ENCODE results near the gene CCDC78. TPM values are rescaled to one million over a fixed set of nuclear protein-coding genes. Genes with fewer than 3 reads are reported as not detected.

The CCDC78 gene
- total RNA-seq, 1 experiment from 2014 or later: 20.2 TPM

DNA sequence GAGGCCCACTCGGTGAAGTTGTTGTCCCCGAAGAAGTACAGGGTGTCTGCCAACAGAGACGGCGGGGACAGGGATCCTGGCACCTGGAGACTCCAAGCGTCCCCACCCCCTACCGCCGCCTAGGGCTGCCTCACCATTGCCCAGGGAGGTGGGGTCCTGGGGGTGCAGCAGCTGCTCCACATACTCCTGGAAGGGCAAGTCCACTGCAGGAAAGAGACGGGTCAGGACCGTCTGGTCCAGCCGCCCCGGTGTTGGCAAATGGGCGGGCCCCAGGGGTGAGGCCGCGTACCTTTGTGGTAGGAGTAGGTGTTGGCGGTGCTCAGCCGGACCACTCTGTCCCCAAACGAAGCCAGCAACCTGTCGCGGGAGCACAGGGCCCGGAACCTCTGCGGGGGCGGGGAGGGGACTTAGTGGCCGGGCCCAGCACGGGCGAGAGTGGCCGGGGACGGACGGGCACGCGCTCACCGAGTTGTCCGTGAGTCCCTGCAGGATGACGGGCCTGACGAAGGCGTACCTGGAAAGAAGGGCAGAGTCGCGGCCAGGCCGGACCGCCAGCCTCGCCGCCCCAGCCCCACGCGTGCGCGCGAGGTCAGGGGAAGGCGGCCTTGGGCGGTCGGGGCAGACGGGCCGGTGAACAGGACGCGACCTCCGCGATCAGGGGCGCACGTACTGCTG, 42.7 kb downstream of the CCDC78 start (continued):
- TF ChIP-seq CREM (CRISPR knock-in tag; IDR thresholded peaks at IDR 0.05) (0 out of 2 replicates have a peak, but pooled peaks have one; percentile 44), TEAD4 (CRISPR knock-in tag; IDR thresholded peaks at IDR 0.05) (no peak; the same call in 1 of the 2 replicates)

DNA sequence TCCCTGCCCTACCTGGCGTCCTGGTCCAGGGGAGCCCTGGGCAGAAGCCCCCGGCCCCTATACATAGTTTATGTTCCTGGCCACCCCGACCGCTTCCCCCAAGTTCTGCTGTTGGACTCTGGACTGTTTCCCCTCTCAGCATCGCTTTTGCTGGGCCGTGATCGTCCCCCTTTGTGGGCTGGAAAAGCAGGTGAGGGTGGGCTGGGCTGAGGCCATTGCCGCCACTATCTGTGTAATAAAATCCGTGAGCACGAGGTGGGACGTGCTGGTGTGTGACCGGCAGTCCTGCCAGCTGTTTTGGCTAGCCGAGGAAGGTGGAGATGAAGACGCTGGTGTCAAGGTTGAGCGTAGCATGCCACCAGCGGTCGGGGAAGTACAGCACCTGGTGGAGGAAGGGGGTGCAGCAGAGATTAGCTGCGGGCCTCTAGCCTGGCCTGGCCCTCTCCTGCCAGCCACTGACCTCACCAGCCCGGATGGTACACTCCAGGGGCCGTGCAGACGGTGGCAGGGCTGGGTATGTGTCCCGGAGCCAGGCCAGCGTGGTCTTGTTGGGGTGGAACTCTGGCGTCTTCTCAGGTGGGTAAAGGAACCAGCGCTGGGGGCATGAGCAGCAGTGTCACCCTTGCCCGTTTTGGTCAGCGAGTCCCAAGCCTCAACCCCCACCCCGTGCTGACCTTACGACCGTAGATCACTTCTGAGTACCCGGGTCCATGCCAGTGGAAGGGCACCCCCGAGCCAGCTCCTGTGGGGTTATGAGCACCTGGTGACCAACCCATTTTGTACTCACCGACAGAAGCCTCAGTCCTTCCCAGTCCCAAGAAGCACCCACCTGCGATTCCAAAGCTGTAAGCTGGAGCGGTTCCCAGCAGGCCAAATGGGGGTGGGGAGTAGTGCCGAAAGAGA, 43.5 kb downstream of the CCDC78 start:
- H3K4me3 Mint-ChIP-seq: peak overlapping the region; percentile 76
- ChIA-PET CTCF (interaction anchor here (1.1 to 1.4 kb wide), 3 partner anchors 15 to 58 kb away, joined by 3 read pairs; partner anchors contain the start of genes CIAO3 and RHOT2), POLR2A (interaction anchor here (1.1 kb wide), 1 partner anchor 11 kb away, joined by 4 read pairs; no protein-coding TSS in a partner anchor)
- H3K27me3 Mint-ChIP-seq (ENCODE audit: low read depth): no peaks in the 10 kb centered on the region
- peaks cover 19% of the 10 kb centered on the region for H3K4me1 Mint-ChIP-seq
- no peaks in the 10 kb centered on the region for H3K9me3 Mint-ChIP-seq
- ATAC-seq: no peak
- no peak for DNase-seq (ENCODE audit: low spot score)
- 0 out of 2 replicates have a peak overlapping the region, but pooled peaks have one; percentile 49 for H3K27ac Mint-ChIP-seq
- H3K36me3 Mint-ChIP-seq: peaks cover 25% of the 10 kb centered on the region
- TF ChIP-seq, protein P1, sequence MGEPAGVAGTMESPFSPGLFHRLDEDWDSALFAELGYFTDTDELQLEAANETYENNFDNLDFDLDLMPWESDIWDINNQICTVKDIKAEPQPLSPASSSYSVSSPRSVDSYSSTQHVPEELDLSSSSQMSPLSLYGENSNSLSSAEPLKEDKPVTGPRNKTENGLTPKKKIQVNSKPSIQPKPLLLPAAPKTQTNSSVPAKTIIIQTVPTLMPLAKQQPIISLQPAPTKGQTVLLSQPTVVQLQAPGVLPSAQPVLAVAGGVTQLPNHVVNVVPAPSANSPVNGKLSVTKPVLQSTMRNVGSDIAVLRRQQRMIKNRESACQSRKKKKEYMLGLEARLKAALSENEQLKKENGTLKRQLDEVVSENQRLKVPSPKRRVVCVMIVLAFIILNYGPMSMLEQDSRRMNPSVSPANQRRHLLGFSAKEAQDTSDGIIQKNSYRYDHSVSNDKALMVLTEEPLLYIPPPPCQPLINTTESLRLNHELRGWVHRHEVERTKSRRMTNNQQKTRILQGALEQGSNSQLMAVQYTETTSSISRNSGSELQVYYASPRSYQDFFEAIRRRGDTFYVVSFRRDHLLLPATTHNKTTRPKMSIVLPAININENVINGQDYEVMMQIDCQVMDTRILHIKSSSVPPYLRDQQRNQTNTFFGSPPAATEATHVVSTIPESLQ (CRISPR knock-in tag; IDR thresholded peaks at IDR 0.05): no peak
- TF ChIP-seq ZNF219 (CRISPR knock-in tag; IDR thresholded peaks at IDR 0.05; ENCODE audit: borderline replicate concordance) (no peak), ZNF232 (CRISPR knock-in tag; IDR thresholded peaks at IDR 0.05) (no peak), NFE2L1 (CRISPR knock-in tag; IDR thresholded peaks at IDR 0.05) (no peak), MXD4 (CRISPR knock-in tag; IDR thresholded peaks at IDR 0.05; ENCODE audit: borderline replicate concordance) (no peak), SP1 (CRISPR knock-in tag; conservative IDR thresholded peaks at IDR 0.05) (no peak), TP53 (CRISPR knock-in tag; IDR thresholded peaks at IDR 0.05) (no peak), CREM (CRISPR knock-in tag; IDR thresholded peaks at IDR 0.05) (no peak), NFYB (CRISPR knock-in tag; conservative IDR thresholded peaks at IDR 0.05; ENCODE audit: low read depth) (no peak), ZBTB21 (CRISPR knock-in tag; IDR thresholded peaks at IDR 0.05; ENCODE audit: borderline replicate concordance) (no peak), SMAD4 (CRISPR knock-in tag; IDR thresholded peaks at IDR 0.05) (no peak), FOXJ3 (CRISPR knock-in tag; IDR thresholded peaks at IDR 0.05; ENCODE audit: borderline replicate concordance) (no peak), KAT7 (CRISPR knock-in tag; IDR thresholded peaks at IDR 0.05; ENCODE audit: borderline replicate concordance) (peak; percentile 74), SMAD3 (CRISPR knock-in tag; IDR thresholded peaks at IDR 0.05; ENCODE audit: borderline replicate concordance) (no peak; the same call in 1 of the 2 replicates), RELA (CRISPR knock-in tag; IDR thresholded peaks at IDR 0.05; ENCODE audit: borderline replicate concordance) (no peak), ETV6 (CRISPR knock-in tag; IDR thresholded peaks at IDR 0.05) (no peak), CBFB (CRISPR knock-in tag; IDR thresholded peaks at IDR 0.05; ENCODE audit: low read depth) (no peak)
- TF ChIP-seq, protein P2, sequence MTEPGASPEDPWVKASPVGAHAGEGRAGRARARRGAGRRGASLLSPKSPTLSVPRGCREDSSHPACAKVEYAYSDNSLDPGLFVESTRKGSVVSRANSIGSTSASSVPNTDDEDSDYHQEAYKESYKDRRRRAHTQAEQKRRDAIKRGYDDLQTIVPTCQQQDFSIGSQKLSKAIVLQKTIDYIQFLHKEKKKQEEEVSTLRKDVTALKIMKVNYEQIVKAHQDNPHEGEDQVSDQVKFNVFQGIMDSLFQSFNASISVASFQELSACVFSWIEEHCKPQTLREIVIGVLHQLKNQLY (CRISPR knock-in tag; IDR thresholded peaks at IDR 0.05): no peak
- TF ChIP-seq, protein P3, sequence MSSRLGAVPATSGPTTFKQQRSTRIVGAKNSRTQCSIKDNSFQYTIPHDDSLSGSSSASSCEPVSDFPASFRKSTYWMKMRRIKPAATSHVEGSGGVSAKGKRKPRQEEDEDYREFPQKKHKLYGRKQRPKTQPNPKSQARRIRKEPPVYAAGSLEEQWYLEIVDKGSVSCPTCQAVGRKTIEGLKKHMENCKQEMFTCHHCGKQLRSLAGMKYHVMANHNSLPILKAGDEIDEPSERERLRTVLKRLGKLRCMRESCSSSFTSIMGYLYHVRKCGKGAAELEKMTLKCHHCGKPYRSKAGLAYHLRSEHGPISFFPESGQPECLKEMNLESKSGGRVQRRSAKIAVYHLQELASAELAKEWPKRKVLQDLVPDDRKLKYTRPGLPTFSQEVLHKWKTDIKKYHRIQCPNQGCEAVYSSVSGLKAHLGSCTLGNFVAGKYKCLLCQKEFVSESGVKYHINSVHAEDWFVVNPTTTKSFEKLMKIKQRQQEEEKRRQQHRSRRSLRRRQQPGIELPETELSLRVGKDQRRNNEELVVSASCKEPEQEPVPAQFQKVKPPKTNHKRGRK (CRISPR knock-in tag; IDR thresholded peaks at IDR 0.05; ENCODE audit: borderline replicate concordance): no peak
- TF ChIP-seq, protein P4, sequence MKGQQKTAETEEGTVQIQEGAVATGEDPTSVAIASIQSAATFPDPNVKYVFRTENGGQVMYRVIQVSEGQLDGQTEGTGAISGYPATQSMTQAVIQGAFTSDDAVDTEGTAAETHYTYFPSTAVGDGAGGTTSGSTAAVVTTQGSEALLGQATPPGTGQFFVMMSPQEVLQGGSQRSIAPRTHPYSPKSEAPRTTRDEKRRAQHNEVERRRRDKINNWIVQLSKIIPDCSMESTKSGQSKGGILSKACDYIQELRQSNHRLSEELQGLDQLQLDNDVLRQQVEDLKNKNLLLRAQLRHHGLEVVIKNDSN (CRISPR knock-in tag; IDR thresholded peaks at IDR 0.05): 0 out of 2 replicates have a peak, but pooled peaks have one; percentile 1
- TF ChIP-seq, protein P5, sequence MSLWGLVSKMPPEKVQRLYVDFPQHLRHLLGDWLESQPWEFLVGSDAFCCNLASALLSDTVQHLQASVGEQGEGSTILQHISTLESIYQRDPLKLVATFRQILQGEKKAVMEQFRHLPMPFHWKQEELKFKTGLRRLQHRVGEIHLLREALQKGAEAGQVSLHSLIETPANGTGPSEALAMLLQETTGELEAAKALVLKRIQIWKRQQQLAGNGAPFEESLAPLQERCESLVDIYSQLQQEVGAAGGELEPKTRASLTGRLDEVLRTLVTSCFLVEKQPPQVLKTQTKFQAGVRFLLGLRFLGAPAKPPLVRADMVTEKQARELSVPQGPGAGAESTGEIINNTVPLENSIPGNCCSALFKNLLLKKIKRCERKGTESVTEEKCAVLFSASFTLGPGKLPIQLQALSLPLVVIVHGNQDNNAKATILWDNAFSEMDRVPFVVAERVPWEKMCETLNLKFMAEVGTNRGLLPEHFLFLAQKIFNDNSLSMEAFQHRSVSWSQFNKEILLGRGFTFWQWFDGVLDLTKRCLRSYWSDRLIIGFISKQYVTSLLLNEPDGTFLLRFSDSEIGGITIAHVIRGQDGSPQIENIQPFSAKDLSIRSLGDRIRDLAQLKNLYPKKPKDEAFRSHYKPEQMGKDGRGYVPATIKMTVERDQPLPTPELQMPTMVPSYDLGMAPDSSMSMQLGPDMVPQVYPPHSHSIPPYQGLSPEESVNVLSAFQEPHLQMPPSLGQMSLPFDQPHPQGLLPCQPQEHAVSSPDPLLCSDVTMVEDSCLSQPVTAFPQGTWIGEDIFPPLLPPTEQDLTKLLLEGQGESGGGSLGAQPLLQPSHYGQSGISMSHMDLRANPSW (CRISPR knock-in tag; conservative IDR thresholded peaks at IDR 0.05; ENCODE audit: low read depth): no peak

Data from WTC11 (cell line).